ENCODE results near the gene MANF.

Gene MANF

DNA sequence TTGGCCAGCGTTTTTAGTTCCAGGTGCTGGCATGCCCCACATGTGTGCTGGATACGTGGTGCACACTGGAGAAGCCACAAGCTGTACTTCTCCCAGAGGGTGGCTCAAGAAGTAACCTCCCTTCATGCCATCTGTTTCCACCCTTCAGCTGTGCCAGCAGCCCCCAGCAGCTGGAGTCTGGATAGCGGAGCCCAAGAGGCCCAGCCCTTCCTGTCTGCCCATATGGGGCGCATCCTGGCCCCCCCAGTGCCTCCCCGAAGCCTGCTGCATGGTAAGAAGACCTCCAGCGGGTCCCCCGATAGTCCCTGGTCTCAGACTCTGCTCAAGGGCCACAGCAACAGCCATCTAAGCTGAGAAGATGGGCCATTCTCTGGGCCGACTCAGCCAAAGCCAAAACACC, 5.8 kb upstream of the MANF start:
- TF ChIP-seq, protein P1, sequence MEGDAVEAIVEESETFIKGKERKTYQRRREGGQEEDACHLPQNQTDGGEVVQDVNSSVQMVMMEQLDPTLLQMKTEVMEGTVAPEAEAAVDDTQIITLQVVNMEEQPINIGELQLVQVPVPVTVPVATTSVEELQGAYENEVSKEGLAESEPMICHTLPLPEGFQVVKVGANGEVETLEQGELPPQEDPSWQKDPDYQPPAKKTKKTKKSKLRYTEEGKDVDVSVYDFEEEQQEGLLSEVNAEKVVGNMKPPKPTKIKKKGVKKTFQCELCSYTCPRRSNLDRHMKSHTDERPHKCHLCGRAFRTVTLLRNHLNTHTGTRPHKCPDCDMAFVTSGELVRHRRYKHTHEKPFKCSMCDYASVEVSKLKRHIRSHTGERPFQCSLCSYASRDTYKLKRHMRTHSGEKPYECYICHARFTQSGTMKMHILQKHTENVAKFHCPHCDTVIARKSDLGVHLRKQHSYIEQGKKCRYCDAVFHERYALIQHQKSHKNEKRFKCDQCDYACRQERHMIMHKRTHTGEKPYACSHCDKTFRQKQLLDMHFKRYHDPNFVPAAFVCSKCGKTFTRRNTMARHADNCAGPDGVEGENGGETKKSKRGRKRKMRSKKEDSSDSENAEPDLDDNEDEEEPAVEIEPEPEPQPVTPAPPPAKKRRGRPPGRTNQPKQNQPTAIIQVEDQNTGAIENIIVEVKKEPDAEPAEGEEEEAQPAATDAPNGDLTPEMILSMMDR (IDR thresholded peaks at IDR 0.05; ENCODE audit: borderline replicate concordance, insufficient read depth, low read depth, low read length) = no peak
- H3K4me3 ChIP-seq (ENCODE audit: low read depth, low read length) = no peak overlapping the region

DNA sequence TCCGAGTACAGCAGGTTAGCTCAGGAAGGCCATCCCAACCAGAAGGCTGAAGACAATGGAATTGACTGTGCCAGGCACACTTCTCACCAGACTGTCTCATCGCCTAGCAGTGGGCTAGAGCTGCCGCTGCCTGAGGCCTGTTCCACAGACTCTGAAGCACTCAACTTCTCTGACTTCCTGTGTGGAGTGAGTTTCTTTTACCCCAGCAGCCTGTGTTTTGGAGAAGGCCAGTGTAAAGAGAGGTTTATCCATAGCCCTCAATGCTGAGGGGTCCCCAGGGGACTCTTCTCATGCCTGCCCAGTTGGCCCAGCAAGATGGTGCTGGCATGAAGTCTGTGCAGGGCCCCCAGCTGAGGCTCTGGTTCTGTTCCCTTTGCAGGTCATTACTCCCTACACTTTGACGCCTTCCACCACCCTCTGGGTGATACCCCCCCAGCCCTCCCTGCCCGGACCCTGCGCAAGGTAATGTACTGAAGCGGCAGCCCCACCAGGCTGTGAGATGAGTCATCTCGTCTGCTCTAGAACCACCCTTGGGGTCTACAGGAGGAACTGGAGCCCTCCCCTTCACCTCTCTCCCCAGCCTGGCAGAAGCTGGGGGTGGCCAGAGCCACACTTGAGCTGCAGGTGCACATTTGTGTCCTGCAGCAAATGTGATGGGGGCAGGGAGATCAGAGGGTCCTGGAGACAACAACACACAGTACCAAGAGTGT, 5.2 kb upstream of the MANF start:
- H3K4me3 ChIP-seq (ENCODE audit: low read depth, low read length) = no peak overlapping the region
- TF ChIP-seq, protein P1 (IDR thresholded peaks at IDR 0.05; ENCODE audit: borderline replicate concordance, insufficient read depth, low read depth, low read length) = no peak

DNA sequence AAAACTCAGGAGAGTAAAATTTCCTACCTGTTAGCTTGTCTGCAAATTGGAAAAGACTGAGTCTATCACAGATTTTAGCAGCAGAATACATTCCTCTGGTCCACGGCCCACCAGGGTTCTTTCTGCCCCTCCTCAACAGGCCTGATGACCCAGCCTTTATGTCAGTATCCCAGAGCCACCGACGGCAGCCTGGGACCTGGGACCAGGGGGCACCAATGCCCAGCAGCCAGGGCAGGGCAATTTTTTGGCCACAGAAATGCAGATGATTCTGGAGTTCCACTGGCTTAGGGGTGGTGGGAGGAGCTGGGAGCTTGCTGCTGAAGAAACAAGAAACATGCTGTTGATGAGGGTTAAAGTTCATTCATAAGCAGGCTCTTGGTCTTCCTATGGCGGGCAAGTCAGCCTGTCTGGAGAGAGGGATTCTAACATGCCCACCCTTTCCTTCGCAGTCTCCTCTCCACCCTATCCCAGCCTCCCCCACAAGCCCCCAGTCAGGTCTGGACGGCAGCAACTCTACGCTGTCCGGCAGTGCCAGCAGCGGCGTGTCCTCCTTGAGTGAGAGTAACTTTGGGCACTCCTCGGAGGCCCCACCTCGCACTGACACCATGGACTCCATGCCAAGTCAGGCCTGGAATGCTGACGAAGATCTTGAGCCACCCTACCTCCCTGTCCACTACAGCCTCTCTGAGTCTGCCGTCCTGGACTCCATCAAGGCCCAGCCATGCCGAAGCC, 4.3 kb upstream of the MANF start:
- TF ChIP-seq, protein P1 (IDR thresholded peaks at IDR 0.05; ENCODE audit: borderline replicate concordance, insufficient read depth, low read depth, low read length) = no peak
- H3K4me3 ChIP-seq (ENCODE audit: low read depth, low read length) = no peak overlapping the region

DNA sequence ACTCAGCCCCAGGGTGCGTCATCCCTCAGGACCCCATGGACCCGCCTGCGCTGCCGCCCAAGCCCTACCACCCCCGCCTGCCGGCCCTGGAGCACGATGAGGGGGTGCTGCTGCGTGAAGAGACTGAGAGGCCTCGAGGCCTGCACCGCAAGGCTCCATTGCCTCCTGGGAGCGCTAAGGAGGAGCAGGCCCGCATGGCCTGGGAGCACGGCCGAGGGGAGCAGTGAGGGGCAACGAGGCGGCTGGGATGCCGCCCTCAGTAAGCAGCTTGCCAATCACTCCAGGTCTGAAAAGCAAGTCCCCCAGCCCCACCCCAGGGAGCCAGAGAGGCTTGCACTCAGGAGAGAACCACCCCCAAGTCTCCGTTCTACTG, 3.8 kb upstream of the MANF start:
- H3K4me3 ChIP-seq (ENCODE audit: low read depth, low read length) = no peak overlapping the region
- TF ChIP-seq, protein P1 (IDR thresholded peaks at IDR 0.05; ENCODE audit: borderline replicate concordance, insufficient read depth, low read depth, low read length) = no peak

DNA sequence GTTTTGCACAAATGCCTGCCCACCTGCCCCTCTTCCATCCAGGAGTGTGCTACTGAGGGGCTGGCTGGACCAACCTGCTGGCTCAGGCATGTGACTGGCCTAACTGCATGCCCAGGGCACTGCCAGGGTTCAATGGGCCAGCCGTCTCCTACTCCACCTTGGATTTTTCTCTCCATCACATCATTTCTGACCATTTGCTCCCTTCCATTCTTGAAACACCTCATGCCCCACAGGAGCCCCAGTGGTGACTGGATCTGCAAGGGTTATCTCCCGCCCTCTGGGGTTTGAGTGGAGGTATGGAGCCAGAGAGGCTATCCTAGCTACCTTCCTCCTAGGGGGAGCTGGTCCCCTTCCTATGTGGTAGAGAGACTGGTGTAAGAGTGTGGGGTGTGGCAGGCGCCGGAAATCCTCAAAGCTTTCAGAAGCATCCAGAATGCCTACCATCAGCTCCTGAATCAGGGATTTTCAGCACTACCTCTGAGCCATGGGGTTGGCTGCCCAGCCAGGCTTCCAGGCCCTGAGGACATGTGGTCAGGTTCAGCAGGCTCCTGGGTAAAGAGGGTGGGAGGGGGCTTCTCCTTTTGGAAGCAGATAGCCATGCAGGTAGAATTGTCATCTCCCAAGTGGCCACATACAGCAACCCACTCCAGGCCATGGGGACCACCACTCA, 2.9 kb upstream of the MANF start:
- TF ChIP-seq, protein P1 (IDR thresholded peaks at IDR 0.05; ENCODE audit: borderline replicate concordance, insufficient read depth, low read depth, low read length) = no peak
- H3K4me3 ChIP-seq (ENCODE audit: low read depth, low read length) = no peak overlapping the region

DNA sequence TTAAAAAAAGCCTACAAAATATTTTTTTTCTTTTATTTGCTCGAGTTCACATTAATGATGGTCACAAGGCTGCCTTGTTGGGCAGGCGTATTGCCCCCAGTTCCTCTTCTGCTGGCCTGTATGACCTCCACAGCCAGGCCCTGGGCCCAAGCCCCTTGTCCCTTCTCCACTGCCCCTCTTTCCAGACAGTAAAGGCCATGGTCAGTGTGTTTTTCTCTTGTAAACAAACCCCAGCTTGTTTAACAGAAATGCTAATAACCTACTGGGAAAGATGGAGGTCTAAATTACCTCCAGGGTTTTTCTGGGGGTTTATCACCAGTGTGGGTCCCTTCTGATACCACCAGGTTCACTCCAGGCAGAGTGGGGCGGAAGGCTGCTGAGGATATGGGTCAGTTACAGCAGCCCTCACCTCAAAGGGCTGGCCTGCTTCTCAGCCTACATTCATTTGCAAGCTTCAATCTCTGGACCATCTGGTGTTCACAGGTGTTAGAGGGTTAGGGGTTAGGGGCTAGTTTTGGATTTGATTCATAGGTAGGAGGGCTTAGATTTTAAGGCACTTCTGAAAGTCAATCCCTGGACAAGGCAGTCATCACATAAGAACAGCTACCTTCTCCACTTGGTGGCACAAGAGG, 2.0 kb upstream of the MANF start:
- TF ChIP-seq, protein P1 (IDR thresholded peaks at IDR 0.05; ENCODE audit: borderline replicate concordance, insufficient read depth, low read depth, low read length) = no peak
- no peak overlapping the region for H3K4me3 ChIP-seq (ENCODE audit: low read depth, low read length)

Data from GM12875 (cell line).